GM23338 (cell line): ENCODE results near the gene JAG1.

ENCODE experiments used
- CREB1 ChIP-seq: fragments of 250-450 bp; sonication (Bioruptor Pico); IDR thresholded peaks from 2 replicates; pipeline ENCODE4 v1.5.0; 2020; ENCODE audit warnings: low read depth, mild to moderate bottlenecking, moderate library complexity
- EZH2 ChIP-seq: fragments of 200-600 bp; sonication (generic); IDR thresholded peaks from one replicate; pipeline ENCODE4 v1.8.0; 2017; ENCODE audit warnings: antibody characterized with exemption, mild to moderate bottlenecking, low read depth; ENCODE audit not compliant: unreplicated experiment
- JUNB ChIP-seq: IDR thresholded peaks from one replicate; pipeline ENCODE4 v1.6.1; 2016; ENCODE audit warnings: antibody characterized with exemption; ENCODE audit not compliant: unreplicated experiment
- POLR2AphosphoS5 ChIP-seq: IDR thresholded peaks from 2 replicates; pipeline ENCODE4 v1.6.1; 2016; ENCODE audit warnings: antibody characterized with exemption, low read depth
- TF ChIP-seq, protein P1 (sequence below), 2 experiments: fragments of 200-600 bp in 1 of 2; sonication (generic) in 1 of 2; conservative IDR thresholded peaks; 2 replicates each; pipeline versions ENCODE4 v1.5.1 to v1.6.1; 2016 to 2017; ENCODE audit warnings: antibody characterized with exemption in 2 of 2, low read depth in 2 of 2, mild to moderate bottlenecking in 2 of 2, moderate library complexity in 1 of 2
- TF ChIP-seq, protein P2 (sequence below): IDR thresholded peaks from one replicate; pipeline ENCODE4 v1.6.1; 2018; ENCODE audit warnings: antibody characterized with exemption; ENCODE audit not compliant: unreplicated experiment

DNA sequence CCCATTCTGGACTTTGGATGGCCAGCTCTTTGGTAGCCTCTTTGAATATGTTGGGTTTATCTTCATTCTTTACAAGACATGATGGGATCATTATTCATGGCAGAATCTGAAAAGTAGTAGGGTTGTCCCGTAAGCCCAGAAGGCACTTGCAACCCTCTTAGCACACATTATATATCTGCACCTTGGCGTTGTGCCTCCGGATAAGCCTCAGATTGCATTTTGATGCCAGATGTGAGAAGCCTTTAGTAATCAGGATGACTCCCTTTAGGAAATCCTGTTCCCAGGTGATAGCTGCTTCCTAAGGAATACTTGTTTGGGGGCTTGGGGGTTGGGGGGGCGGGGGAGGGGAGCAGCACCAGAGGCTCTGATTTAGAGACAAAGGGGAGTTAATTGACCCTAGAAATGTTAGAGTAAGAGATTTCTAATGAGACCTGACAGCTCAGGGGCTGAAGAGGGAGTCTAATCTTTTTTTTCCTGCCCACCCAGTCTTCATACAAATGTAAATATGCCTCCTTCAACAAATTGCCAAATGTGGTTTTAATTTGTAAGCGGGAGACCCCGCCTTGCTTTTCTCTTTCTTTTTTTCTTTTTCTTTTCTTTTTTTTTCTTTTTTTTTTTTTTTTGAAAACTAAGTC lies 55.1 kb downstream of the JAG1 start:
- TF ChIP-seq, protein P1, sequence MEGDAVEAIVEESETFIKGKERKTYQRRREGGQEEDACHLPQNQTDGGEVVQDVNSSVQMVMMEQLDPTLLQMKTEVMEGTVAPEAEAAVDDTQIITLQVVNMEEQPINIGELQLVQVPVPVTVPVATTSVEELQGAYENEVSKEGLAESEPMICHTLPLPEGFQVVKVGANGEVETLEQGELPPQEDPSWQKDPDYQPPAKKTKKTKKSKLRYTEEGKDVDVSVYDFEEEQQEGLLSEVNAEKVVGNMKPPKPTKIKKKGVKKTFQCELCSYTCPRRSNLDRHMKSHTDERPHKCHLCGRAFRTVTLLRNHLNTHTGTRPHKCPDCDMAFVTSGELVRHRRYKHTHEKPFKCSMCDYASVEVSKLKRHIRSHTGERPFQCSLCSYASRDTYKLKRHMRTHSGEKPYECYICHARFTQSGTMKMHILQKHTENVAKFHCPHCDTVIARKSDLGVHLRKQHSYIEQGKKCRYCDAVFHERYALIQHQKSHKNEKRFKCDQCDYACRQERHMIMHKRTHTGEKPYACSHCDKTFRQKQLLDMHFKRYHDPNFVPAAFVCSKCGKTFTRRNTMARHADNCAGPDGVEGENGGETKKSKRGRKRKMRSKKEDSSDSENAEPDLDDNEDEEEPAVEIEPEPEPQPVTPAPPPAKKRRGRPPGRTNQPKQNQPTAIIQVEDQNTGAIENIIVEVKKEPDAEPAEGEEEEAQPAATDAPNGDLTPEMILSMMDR (conservative IDR thresholded peaks at IDR 0.05; ENCODE audit: low read depth in 2 of 2): no peak
- no peak for TF ChIP-seq POLR2AphosphoS5
- no peak for TF ChIP-seq CREB1
- TF ChIP-seq, protein P2, sequence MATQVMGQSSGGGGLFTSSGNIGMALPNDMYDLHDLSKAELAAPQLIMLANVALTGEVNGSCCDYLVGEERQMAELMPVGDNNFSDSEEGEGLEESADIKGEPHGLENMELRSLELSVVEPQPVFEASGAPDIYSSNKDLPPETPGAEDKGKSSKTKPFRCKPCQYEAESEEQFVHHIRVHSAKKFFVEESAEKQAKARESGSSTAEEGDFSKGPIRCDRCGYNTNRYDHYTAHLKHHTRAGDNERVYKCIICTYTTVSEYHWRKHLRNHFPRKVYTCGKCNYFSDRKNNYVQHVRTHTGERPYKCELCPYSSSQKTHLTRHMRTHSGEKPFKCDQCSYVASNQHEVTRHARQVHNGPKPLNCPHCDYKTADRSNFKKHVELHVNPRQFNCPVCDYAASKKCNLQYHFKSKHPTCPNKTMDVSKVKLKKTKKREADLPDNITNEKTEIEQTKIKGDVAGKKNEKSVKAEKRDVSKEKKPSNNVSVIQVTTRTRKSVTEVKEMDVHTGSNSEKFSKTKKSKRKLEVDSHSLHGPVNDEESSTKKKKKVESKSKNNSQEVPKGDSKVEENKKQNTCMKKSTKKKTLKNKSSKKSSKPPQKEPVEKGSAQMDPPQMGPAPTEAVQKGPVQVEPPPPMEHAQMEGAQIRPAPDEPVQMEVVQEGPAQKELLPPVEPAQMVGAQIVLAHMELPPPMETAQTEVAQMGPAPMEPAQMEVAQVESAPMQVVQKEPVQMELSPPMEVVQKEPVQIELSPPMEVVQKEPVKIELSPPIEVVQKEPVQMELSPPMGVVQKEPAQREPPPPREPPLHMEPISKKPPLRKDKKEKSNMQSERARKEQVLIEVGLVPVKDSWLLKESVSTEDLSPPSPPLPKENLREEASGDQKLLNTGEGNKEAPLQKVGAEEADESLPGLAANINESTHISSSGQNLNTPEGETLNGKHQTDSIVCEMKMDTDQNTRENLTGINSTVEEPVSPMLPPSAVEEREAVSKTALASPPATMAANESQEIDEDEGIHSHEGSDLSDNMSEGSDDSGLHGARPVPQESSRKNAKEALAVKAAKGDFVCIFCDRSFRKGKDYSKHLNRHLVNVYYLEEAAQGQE: no peak
- no peak for TF ChIP-seq JUNB
- TF ChIP-seq EZH2: no peak
